PC-3 (cell line): ENCODE results near the gene STK32C. TPM values are rescaled to one million over a fixed set of nuclear protein-coding genes. Genes with fewer than 3 reads are reported as not detected.

Experiments used
- ATAC-seq: fragments of 200-7000 bp; cut with Tn5 transposase; 2 replicates; pipeline ENCODE4 v1.9.1; 2020; ENCODE audit warnings: mild to moderate bottlenecking, moderate library complexity
- BruUV-seq: library from RNA; stranded (reverse); fragments of 400-500 nt; replicated peaks from 2 replicates; lab custom pipeline; 2021; lab: Mats Ljungman, UMichigan
- CTCF ChIA-PET: fragments of 300-600 bp; sonication (Branson Sonifier 250); formaldehyde crosslinking; loops from one replicate; lab custom pipeline; 2022; ENCODE audit warnings: antibody characterized with exemption; lab: Charles Lee
- POLR2A ChIA-PET: fragments of 300-600 bp; sonication (Branson Sonifier 250); formaldehyde crosslinking; loops from one replicate; lab custom pipeline; 2022; ENCODE audit warnings: antibody characterized with exemption; ENCODE audit not compliant: unreplicated experiment; lab: Charles Lee
- DNase-seq: peaks from one replicate; pipeline ENCODE4 v3.0.0-alpha.2; 2015
- H2AFZ ChIP-seq: fragments of 300-600 bp; sonication (generic); 2 replicates; pipeline ENCODE4 v1.6.0; 2016; ENCODE audit warnings: antibody characterized with exemption, low read length
- H3F3A ChIP-seq: fragments of 300-600 bp; sonication (generic); one replicate; pipeline ENCODE4 v1.6.0; 2017; ENCODE audit warnings: antibody characterized with exemption, low read length, control low read depth, mild to moderate bottlenecking; ENCODE audit not compliant: unreplicated experiment
- H3K27ac ChIP-seq: fragments of 300-600 bp; sonication (generic); 2 replicates; pipeline ENCODE4 v1.5.1; 2016; ENCODE audit warnings: mild to moderate bottlenecking, low read length
- H3K27me3 ChIP-seq: fragments of 300-600 bp; sonication (generic); 2 replicates; pipeline ENCODE4 v1.6.1; 2016; ENCODE audit warnings: low read length, mixed read lengths
- H3K36me3 ChIP-seq: fragments of 300-600 bp; sonication (generic); 2 replicates; pipeline ENCODE4 v1.6.1; 2016; ENCODE audit warnings: low read depth, mixed run types, low read length, mixed read lengths
- H3K4me1 ChIP-seq: fragments of 300-600 bp; sonication (generic); 2 replicates; pipeline ENCODE4 v1.5.1; 2016; ENCODE audit warnings: low read length; ENCODE audit not compliant: insufficient read depth
- H3K4me2 ChIP-seq: fragments of 300-600 bp; sonication (generic); 2 replicates; pipeline ENCODE4 v1.6.0; 2016; ENCODE audit warnings: low read length
- H3K4me3 ChIP-seq: fragments of 300-600 bp; sonication (generic); 2 replicates; pipeline ENCODE4 v1.5.1; 2016; ENCODE audit warnings: mild to moderate bottlenecking, low read length, mixed read lengths
- H3K79me2 ChIP-seq: fragments of 300-600 bp; sonication (generic); 2 replicates; pipeline ENCODE4 v1.6.1; 2017; ENCODE audit warnings: low read length, mixed read lengths
- H3K9ac ChIP-seq: fragments of 300-600 bp; sonication (generic); 2 replicates; pipeline ENCODE4 v1.6.0; 2016; ENCODE audit warnings: mild to moderate bottlenecking, low read length
- H3K9me2 ChIP-seq: fragments of 300-600 bp; sonication (generic); replicated peaks from 2 replicates; pipeline ENCODE4 v1.6.1; 2016; ENCODE audit warnings: mixed run types, low read length, mixed read lengths
- H3K9me3 ChIP-seq: fragments of 300-600 bp; sonication (generic); 2 replicates; pipeline ENCODE4 v1.6.1; 2016; ENCODE audit warnings: low read length, mixed read lengths
- H4K20me1 ChIP-seq: fragments of 300-600 bp; sonication (generic); 2 replicates; pipeline ENCODE4 v1.6.1; 2016; ENCODE audit warnings: low read length, mixed read lengths
- EZH2 ChIP-seq: fragments of 300-600 bp; sonication (generic); IDR thresholded peaks from one replicate; pipeline ENCODE4 v1.6.1; 2017; ENCODE audit warnings: antibody characterized with exemption, mild to moderate bottlenecking, low read length; ENCODE audit not compliant: unreplicated experiment
- EZH2phosphoT487 ChIP-seq: fragments of 300-600 bp; sonication (generic); IDR thresholded peaks from 2 replicates; pipeline ENCODE4 v1.6.1; 2018; ENCODE audit warnings: mild to moderate bottlenecking, antibody characterized with exemption, low read length, borderline replicate concordance
- intact Hi-C: fragments of 100-400 bp; cut with micrococcal nuclease; formaldehyde crosslinking; loops from 2 replicates; pipeline ENCODE4 v1.9.0; 2023
- total RNA-seq: library from RNA; depleted of rRNA; stranded (reverse); fragments of >200 nt; gene quantifications from 2 replicates; pipeline ENCODE4 v1.2.3, GENCODE V29; 2014
- TF ChIP-seq, protein P1 (sequence below): fragments of 300-600 bp; sonication (generic); conservative IDR thresholded peaks from 2 replicates; pipeline ENCODE4 v1.5.1; 2017; ENCODE audit warnings: antibody characterized with exemption, low read depth, mild to moderate bottlenecking, low read length

STK32C gene
- total RNA-seq, 1 experiment from 2014 or later: 28.3 TPM

DNA sequence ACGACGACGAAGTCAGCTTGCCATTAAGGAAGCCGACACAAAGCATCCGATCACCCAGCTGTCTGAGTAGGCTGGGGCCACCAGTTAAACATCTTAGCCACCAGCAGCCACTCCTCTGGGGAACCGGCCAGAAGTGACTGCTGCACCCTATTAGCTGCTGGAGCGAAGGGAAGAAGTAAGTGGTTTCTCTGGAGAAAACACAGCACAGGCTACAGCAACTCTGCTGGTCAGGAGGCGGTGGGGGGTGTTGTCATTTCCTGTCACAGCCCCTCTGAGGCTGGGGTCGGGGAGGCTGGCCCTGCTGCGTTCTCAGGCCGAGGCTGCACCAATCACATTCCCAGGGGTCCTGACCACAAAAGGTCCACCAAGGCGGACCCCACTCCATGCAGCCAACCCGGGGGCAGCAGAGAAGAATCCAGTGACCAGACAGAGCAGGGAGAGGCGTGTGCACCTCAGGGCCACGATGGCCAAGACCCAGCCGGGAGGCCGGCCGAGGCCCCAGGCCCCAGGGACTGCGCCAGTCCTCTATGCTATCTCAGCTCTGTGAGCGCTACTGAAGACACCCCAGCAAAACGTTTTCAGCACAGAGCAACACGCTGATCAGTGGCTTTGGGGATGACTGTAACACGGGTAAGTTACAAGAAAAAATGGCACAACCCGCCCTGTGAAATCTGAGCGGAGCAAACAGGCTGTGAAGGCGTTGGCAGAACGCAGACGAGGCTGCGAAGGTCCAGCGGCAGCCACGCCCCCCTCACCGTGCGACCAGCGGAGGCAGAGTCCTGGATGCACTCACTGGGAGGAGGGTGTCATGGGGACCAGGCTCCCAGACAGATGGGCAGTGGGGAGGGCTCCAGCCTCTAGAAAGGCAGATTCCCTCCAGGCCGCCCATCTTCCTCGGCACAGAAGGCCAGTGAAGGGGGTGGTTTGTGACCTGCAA, 24.8 kb downstream of the STK32C start:
- no peaks in the 10 kb centered on the region for H3K36me3 ChIP-seq
- DNase-seq: no peak
- no peak overlapping the region for H2AFZ ChIP-seq
- no peak overlapping the region for H3K4me2 ChIP-seq
- H4K20me1 ChIP-seq: no peaks in the 10 kb centered on the region
- ATAC-seq: no peak
- H3K4me3 ChIP-seq: no peak overlapping the region
- intact Hi-C loops: no loop called here
- no peaks in the 10 kb centered on the region for H3K9me2 ChIP-seq
- no peak overlapping the region for H3K9ac ChIP-seq
- no TSS peak for BruUV-seq
- TF ChIP-seq, protein P1, sequence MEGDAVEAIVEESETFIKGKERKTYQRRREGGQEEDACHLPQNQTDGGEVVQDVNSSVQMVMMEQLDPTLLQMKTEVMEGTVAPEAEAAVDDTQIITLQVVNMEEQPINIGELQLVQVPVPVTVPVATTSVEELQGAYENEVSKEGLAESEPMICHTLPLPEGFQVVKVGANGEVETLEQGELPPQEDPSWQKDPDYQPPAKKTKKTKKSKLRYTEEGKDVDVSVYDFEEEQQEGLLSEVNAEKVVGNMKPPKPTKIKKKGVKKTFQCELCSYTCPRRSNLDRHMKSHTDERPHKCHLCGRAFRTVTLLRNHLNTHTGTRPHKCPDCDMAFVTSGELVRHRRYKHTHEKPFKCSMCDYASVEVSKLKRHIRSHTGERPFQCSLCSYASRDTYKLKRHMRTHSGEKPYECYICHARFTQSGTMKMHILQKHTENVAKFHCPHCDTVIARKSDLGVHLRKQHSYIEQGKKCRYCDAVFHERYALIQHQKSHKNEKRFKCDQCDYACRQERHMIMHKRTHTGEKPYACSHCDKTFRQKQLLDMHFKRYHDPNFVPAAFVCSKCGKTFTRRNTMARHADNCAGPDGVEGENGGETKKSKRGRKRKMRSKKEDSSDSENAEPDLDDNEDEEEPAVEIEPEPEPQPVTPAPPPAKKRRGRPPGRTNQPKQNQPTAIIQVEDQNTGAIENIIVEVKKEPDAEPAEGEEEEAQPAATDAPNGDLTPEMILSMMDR: no peak
- TF ChIP-seq EZH2phosphoT487: no peak
- TF ChIP-seq EZH2: no peak
- no peaks in the 10 kb centered on the region for H3F3A ChIP-seq
- H3K27me3 ChIP-seq: no peaks in the 10 kb centered on the region
- H3K9me3 ChIP-seq: no peaks in the 10 kb centered on the region
- H3K79me2 ChIP-seq: no peaks in the 10 kb centered on the region
- no peaks in the 10 kb centered on the region for H3K4me1 ChIP-seq
- POLR2A ChIA-PET: no interaction called here
- no peak overlapping the region for H3K27ac ChIP-seq
- CTCF ChIA-PET: no interaction called here

DNA sequence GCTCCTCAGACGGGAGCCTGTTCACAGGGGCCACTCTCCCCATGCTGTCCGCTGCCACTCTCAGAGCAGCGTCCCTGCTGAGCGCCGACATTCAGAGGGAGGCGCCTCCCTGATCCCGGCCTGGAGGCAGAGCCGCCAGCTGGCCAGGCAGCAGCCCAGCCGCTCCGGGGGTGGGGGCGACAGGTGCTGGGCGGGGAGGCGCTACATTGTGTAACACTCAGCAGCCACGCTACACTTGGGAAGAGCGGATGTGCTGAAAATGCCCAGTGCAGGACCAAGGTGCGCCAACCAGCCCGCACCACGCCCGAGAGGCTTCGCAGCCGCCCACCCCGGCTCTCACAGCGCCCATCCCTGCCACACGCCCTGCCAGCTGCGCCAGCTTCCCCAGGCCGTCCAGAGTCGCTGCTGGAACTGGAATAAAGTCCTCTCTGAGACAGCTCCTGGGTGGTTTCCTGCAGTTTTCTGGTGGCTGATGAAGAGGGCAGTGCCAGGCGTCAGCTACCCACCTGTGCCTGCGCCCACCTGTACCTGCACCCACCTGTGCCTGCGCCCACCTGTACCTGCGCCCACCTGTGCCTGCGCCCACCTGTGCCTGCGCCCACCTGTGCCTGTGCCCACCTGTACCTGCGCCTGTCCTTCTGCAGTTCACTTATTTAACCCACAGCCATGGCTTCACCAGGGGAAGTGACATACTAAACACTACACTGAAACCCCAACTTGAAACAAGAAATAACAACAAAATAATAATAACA, 25.7 kb downstream of the STK32C start:
- ChIA-PET POLR2A (no interaction called here), CTCF (no interaction called here)
- TF ChIP-seq, protein P1: no peak
- TF ChIP-seq EZH2phosphoT487 (no peak), EZH2 (no peak)
- Histone ChIP-seq H4K20me1 (no peaks in the 10 kb centered on the region), H3K9ac (no peak overlapping the region), H3K9me3 (no peaks in the 10 kb centered on the region), H2AFZ (no peak overlapping the region), H3K4me3 (no peak overlapping the region), H3K27me3 (no peaks in the 10 kb centered on the region), H3F3A (no peaks in the 10 kb centered on the region), H3K27ac (no peak overlapping the region), H3K4me1 (no peaks in the 10 kb centered on the region), H3K9me2 (no peaks in the 10 kb centered on the region), H3K79me2 (no peaks in the 10 kb centered on the region), H3K4me2 (no peak overlapping the region), H3K36me3 (no peaks in the 10 kb centered on the region)
- intact Hi-C loops: no loop called here
- no TSS peak for BruUV-seq
- DNase-seq (no peak), ATAC-seq (no peak)
